NCI-H146 treated with DMSO at 0.1 percent for 48 hours (cell line): ENCODE data around the gene PRR19.
"Not testable (repeated sequence)": the region's sequence is repeated elsewhere in the genome, so short reads cannot be mapped to it uniquely, and the experiment has no call there.

Source experiments
- DNase-seq: peaks from one replicate; lab custom pipeline; 2025; ENCODE audit not compliant: unreplicated experiment; lab: John Stamatoyannopoulos, UW

Gene PRR19

DNA sequence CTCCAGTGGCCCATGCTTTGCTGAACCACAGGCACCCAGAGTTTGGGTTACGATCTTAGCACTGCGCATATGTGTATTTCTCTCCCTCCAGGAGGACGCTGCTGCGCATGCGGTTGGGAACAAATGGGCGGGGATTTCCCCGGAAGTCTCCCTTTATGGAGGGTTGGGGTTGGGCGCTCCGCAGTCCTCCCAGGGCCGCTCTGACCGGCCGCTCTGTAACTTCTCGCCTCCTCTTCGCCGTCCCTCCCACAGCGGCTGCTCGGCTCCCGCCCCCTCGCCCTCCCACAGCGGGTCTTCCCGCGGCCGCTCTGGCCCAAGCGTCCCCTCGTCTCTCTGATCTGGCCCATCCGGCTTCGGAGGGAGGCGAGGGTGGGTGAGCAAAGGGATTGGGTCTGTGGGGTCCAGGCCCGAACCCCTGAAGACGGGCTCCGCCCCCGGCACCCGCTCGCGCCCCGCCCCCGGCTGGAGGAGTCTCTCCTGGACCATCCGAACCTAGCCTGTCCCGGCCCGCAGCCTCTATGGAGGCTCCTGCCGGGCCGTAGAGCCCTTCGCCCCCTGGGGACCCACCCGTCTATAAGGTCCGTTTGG is 23.5 kb downstream of the PRR19 start, which contains the start of gene MEGF8:
TSS of gene MEGF8 (plus strand) at position 328 of the 588 bp plus-strand sequence. CDS start 609 bp downstream, outside the sequence.
- DNase-seq = peak; percentile 99

- no peak for DNase-seq
These were observed 24.2 kb downstream of the PRR19 start for GRCh38 chr19:42325896-42326771.

- no peak for DNase-seq
These were observed 25.0 kb downstream of the PRR19 start for GRCh38 chr19:42326969-42327368.

DNA sequence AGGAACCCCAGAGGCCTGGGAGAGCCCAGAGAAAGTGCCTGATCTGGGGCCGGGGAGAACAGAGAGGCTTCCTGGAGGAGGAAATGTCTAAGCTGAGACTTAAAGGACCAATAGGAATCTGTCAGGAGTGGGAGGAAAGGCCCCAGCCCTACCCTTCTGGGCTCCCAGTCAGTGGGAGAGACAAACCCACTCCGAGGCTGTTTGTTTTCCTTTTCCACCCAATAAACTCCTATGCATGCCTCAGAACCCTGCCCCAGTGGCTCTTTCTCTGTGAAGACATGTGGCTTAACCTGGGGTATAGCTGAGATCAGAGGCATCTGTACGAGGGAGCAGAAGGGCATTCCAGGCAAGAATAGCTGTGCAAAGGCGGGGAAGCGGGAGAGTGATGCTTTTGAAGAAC is 25.4 kb downstream of the PRR19 start:
- no peak for DNase-seq

GRCh38 chr19:42328106-42328505 is 26.2 kb downstream of the PRR19 start:
- no peak for DNase-seq

DNA sequence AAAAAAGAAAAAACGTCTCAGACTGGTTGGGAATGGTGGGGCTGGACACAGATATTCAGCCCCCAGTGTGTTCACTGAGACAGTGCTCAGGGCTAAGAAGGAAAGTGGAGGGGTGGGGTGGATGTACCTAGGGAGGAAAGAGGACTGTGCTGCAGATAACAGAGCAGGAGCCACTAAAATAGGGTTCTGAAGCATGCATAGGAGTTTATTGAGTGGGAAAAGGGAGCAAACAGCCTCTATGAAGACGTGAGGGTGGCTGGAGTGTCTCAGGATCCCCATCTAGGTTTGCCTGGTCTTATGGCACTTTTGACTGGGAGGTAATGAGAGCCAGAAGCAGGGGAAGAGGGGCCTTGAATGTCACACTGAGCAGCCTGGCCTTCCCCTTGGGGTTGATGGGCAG is 26.9 kb downstream of the PRR19 start:
- no peak for DNase-seq

- DNase-seq = no peak
These were observed 28.3 kb downstream of the PRR19 start for GRCh38 chr19:42330241-42330711.

- DNase-seq = not testable (repeated sequence)
These were observed 29.4 kb downstream of the PRR19 start for GRCh38 chr19:42331333-42331732.

DNA sequence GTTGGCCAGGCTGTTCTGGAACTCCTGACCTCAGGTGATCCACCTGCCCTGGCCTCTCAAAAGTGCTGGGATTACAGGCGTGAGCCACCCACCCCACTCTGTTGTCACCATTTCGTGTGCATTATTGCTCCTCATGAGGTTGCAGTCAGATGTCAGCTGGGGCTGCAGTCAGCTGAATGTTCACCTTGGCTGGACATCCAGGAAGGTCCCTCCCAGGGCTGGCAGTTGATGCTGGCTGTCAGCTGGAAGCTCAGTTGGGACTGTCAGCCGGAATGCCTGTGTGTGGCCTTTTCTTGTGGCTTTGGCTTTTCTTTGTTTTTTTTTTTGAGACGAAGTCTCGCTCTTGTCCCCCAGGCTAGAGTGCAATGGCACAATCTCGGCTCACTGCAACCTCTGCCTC is 30.1 kb downstream of the PRR19 start:
- DNase-seq = no peak

GRCh38 chr19:42333018-42333417 is 31.1 kb downstream of the PRR19 start:
- DNase-seq = no peak

DNA sequence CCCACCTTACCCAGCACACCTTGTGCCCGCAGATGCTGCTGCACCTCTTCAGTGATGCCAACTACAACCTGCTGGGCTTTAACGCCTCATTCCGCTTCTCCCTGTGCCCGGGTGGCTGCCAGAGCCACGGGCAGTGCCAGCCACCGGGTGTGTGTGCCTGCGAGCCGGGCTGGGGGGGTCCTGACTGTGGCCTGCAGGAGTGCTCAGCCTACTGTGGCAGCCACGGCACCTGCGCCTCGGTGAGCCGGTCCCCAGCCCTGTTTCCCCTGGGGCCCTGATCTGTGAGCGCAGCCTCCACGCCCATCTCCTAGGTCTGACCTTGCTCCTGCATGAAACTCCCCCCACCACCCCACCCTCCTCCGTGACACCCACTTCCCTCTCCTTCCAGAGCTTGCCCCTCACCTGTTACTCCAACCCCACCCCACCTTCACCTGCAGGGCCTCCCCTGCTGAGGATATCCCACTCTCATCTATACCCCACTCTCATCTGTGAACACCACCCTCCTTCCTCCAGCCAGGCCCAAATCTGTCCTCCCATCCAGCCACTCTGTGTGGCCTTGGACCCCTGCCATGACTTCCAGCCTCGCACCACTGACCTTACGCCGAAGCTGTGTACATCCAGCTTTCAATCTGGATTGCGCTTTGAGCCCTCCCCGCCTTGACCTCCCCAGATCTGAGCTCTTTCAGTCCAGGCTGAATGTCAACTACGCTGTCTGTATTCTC is 32.2 kb downstream of the PRR19 start:
- no peak for DNase-seq

DNA sequence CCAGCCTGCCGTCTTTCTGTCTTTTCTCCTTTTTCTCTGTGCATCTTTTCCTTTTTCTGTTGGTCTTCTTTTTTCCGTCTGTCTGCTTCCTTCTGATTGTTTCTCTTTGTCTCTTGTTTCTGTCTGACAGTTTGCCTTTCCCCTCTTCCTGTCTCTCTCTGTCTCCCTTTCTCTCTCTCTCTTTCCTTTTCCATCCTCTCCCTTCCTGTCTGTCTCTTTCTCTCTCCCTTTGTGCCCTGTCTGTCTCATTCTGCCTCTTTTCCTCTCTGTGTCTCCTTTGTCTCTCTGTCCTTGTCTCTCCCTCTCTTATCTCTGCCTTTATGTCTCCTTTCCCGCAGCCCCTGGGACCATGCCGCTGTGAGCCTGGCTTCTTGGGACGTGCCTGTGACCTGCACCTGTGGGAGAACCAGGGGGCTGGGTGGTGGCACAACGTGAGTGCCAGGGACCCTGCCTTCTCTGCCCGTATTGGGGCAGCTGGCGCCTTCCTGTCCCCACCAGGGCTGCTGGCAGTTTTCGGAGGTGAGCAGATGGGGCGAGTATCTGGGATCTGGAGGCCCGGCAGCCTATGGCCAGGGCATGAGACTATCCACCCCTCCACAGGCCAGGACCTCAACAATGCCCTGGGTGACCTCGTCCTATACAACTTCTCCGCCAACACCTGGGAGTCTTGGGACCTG is 32.9 kb downstream of the PRR19 start:
- no peak for DNase-seq

DNA sequence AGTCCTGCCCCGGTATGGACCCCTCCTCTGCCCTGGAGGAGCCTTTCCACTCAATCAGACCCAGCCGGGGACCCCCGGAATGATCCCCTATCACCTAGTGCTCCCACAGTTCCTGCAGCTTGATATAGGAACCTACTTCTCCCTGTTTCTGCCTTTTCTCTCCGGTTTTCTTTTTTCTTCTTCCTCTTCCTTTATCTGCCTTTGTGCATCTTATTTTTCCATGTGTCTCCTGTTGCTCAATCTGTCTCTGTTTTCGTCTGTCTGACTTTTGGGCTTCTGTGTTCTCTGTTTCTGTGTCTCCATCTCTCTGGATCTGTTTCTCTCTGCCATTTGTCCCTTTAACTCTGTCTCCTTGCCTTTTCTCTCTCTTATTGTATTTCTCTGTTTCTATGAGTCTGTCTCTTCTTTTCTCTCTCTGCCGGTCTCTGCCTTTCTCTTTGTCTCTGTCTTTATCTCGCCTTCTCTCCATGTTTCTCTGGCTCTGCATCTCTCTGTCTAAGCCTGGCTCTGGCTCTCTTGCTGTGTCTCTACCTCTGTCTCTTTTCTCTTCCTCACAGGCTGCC is 33.5 kb downstream of the PRR19 start:
- no peak for DNase-seq

DNA sequence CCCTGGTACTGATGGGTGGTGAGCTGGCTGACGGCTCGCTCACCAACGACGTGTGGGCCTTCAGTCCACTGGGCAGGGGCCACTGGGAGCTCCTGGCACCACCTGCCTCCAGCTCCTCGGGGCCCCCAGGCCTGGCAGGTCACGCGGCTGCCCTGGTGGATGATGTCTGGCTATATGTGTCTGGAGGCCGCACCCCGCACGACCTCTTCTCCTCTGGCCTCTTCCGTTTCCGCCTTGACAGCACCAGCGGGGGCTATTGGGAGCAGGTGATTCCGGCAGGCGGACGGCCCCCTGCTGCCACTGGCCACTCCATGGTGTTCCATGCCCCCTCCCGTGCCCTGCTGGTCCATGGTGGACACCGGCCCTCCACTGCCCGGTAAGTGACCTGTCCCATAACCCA is 34.0 kb downstream of the PRR19 start:
- no peak for DNase-seq

DNA sequence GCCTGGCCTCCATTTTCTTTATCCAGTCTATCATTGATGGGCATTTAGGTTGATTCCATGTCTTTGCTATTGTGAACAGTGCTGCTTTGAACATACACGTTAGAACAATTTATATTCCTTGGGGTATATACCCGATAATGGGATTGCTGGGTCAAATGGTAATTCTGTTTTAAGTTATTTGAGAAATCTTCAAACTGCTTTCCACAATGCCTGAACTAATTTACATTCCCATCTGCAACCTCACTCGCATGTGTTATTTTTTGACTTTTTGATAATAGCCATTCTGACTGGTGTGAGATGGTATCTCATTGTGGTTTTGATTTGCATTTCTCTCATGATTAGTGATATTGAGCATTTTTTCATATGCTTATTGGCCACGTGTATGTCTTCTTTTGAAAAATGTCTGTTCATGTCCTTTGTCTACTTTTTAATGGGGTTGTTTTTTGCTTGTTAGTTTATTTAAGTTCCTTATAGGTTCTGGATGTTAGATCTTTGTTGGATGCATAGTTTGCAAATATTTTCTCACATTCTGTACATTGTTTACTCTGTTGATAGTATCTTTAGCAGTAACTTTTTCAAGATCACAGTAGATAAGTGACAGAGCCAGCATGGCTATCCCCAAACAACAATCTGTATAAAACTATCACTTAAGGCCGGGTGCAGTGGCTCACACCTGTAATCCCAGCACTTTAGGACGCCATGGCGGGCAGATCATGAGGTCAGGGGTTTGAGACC is 37.4 kb downstream of the PRR19 start:
- not testable (repeated sequence) for DNase-seq

GRCh38 chr19:42339922-42340321 is 38.0 kb downstream of the PRR19 start:
- not testable (repeated sequence) for DNase-seq

- no peak for DNase-seq
These were observed 41.6 kb downstream of the PRR19 start for GRCh38 chr19:42343344-42344110.

GRCh38 chr19:42344336-42344893 is 42.5 kb downstream of the PRR19 start:
- DNase-seq = no peak

DNA sequence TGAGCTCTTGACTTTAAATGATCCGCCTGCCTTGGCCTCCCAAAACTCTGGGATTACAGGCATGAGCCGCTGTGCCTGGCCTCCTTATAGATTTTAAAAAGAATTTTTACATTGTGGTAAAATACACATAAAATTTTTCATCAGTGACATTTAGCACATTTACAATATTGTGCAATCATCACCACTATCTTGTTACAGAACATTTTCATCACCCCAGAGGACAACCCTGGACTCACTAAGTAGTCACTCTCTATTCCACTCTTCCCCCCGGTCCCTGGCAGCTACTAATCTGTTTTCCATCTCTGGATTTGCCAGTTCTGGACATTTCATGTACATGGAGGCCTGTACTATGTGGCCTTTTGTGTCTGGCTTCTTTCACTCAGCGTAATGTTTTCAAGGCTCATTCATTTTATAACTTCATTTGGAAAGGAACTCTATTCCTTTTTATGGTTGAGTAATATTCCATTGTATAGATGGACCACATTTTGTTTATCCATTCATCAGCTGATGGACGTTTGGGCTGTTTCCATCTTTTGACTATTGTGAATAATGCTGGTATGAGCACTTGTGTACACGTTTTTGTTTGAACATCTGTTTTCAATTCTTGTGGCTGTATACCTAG is 43.4 kb downstream of the PRR19 start:
- DNase-seq = no peak
